ENCODE results near the gene EN1.

Gene EN1

DNA sequence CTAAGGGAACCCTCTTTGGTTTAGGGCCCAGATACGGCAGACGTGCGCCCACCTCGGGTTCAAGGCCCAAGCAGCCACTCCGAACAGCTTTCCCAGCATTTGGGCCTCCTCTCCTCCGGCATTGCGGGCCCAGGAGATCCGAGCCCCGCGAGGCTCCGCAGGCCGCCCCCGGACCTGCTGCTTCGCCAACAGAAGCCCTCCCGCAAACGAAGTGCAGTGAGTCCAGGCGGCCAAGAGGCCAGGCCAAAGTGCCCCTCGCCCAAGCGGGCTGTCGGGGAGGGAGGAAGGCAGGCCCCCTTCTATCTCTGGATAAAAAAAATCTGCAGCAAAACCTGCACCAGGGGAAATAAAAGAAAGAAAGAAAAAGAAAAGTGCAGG is 6.0 kb downstream of the EN1 start:
- TF ChIP-seq, protein P1, sequence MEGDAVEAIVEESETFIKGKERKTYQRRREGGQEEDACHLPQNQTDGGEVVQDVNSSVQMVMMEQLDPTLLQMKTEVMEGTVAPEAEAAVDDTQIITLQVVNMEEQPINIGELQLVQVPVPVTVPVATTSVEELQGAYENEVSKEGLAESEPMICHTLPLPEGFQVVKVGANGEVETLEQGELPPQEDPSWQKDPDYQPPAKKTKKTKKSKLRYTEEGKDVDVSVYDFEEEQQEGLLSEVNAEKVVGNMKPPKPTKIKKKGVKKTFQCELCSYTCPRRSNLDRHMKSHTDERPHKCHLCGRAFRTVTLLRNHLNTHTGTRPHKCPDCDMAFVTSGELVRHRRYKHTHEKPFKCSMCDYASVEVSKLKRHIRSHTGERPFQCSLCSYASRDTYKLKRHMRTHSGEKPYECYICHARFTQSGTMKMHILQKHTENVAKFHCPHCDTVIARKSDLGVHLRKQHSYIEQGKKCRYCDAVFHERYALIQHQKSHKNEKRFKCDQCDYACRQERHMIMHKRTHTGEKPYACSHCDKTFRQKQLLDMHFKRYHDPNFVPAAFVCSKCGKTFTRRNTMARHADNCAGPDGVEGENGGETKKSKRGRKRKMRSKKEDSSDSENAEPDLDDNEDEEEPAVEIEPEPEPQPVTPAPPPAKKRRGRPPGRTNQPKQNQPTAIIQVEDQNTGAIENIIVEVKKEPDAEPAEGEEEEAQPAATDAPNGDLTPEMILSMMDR (IDR thresholded peaks at IDR 0.05; ENCODE audit: low read depth, low read length): no peak
- H3K4me3 ChIP-seq (ENCODE audit: low read depth, low read length): no peak overlapping the region

DNA sequence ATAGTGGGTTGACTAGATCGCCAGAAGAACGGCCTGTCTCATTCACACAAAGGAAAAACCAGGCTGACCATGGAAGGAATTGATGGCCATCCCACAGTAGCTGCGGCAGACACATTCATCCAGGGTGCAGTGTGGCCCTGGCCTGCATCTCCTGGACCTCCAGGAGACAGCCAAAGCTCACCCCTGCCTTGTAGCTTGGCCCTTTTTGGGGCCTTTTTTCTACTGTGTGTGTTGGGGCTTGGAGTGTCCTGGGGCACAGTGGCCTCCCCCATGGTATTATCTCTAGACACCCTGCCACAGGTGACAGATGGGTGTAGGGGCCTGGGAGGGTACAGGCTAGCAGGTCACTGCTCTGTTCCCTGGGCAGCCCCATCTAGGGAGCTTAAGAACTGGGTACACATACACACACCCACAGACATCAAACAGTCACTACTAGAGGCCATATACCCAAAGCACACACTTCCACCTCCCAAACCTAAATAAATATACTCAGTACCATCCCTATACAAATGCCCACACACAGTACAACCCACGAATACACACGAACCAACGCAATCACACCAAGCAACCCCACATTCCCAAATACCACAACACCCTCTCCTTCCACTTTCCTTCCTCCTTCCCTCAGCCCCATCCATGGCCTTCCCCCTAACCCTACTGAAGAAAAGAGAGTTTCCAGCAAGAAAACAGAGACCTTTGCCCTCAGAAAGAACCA is 8.6 kb downstream of the EN1 start:
- no peak overlapping the region for H3K4me3 ChIP-seq (ENCODE audit: low read depth, low read length)
- TF ChIP-seq, protein P1 (IDR thresholded peaks at IDR 0.05; ENCODE audit: low read depth, low read length): no peak

DNA sequence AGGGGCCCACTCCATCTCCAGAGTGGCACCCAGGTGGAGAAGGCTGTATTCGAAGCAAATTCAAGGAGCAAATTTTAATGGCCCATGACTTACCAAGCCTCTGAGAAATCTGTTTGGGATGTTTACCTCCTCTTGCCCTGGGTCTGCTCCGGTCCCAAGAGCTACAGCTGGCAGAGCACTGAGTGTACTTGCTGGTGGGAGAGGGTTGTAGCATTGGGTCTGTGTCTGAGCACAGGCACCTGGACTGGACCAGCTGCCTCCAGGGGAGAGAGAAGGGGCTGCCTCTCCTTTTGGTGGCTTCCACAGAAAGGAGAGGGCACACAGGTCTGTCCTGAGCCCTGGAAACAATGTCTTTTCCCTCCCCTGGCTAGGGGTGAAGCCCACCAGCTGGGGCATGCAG is 9.8 kb downstream of the EN1 start:
- TF ChIP-seq, protein P1 (IDR thresholded peaks at IDR 0.05; ENCODE audit: low read depth, low read length): no peak
- no peak overlapping the region for H3K4me3 ChIP-seq (ENCODE audit: low read depth, low read length)

DNA sequence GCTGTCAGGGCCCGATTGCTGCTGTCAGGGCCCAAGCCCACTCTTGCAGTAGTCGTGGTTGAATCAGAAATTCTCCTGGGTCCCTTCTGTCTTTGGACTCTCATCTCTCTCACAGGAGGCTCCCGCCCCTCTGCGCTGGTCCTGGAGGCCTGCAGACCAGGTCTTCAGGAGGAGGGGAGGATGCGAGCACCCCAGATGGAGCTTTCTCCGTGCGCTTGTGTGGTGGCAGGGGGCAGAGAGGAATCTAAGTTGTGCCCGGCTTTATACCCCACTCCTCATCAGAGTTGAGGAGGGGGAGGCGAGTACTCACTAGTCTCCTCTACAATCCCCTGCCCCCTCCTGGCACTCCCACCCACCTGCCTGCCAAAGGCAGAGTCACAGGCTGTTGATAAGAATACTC is 10.4 kb downstream of the EN1 start:
- TF ChIP-seq, protein P1 (IDR thresholded peaks at IDR 0.05; ENCODE audit: low read depth, low read length): no peak
- no peak overlapping the region for H3K4me3 ChIP-seq (ENCODE audit: low read depth, low read length)

DNA sequence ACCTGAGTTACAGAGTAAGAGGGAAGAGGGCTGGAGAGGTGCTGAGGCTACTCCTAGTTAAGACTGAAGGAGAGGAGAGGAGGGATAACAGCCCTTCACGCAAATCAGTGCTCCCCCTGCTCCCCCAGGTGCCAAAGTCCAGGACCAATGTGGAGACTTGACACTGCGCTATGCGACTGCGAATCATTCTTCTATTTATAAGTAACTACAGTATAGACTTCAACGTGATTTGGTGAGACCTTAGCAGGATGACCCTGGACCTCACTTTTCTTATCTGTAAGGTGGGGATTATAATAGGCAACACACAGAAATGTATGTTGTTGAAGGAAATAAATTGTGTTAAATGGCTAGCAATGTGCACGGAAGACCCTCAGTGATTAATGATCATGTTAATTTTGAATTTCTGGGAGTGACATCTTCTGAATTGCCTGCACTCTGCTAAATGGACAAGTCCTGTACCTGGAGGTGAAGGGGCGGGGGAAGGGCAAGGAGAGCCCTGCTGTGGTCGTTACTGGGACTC is 11.0 kb downstream of the EN1 start:
- no peak overlapping the region for H3K4me3 ChIP-seq (ENCODE audit: low read depth, low read length)

DNA sequence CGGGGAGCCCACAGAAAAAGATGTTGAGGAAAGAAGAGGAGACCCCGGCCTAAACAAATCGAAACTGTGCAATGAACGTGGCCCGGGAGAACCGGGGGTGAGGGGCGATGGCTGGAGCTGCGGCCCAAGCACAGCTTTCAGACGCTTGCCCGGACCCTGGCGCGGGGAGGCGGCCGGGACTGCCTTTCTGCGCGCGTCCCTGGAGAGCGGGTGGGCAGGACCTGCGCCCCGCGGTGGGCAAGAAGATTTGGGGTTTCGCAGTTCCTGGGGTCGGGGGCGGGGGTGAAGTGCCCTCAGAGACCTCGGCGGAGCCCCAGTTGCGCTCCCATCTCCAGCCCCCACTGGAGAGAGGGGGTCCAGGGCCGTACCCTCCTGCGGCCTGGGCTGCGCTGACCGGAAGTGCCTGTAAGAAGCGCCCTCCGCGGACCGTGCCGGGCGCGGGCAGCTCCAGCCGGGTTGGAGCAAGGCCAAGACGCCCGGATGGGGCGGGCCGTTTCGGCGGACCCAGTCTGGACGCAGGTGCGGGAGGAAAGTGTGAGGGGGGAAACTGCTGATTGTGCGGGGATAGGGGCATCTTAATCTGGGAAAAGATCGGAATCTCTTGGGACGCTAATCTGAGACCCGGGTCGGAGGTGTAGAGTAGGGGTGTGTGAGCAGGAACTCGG is 11.6 kb downstream of the EN1 start:
- TF ChIP-seq, protein P1 (IDR thresholded peaks at IDR 0.05; ENCODE audit: low read depth, low read length): no peak
- 0 out of 2 replicates have a peak overlapping the region, but pooled peaks have one; percentile 18 for H3K4me3 ChIP-seq (ENCODE audit: low read depth, low read length)

More for the DNA sequence above, 11.0 kb downstream of the EN1 start:
- TF ChIP-seq, protein P1 (IDR thresholded peaks at IDR 0.05; ENCODE audit: low read depth, low read length): no peak

All from WI38 (cell line).